K562 (cell line): ENCODE results near the gene RNF180. TPM values are rescaled to one million over a fixed set of nuclear protein-coding genes. Genes with fewer than 3 reads are reported as not detected.

Experiments used
- ATAC-seq: fragments of 200-7000 bp; cut with Tn5 transposase; 3 replicates; pipeline ENCODE4 v1.9.1; 2020; ENCODE audit warnings: moderate library complexity
- BruUV-seq: library from RNA; stranded (reverse); fragments of 400-500 nt; replicated peaks from 2 replicates; lab custom pipeline; 2021; lab: Mats Ljungman, UMichigan
- CTCF ChIA-PET: fragments of 300-600 bp; formaldehyde crosslinking; extraction: SDS; loops from one replicate; lab custom pipeline; 2021; ENCODE audit warnings: low intra/inter-chr PET ratio; lab: Yijun Ruan, JAX
- POLR2A ChIA-PET: fragments of 300-600, 350-650 bp; sonication (Branson Sonifier 250); formaldehyde crosslinking; extraction: SDS; loops from one replicate; lab custom pipeline; 2021; ENCODE audit warnings: antibody characterized with exemption, inconsistent platforms; lab: Yijun Ruan, JAX
- DNase-seq, 4 experiments: peaks; one replicate each; pipeline versions ENCODE4 v3.0.0 to v3.0.0-alpha.2; 2011 to 2018; ENCODE audit warnings: low spot score in 3 of 4, mixed read lengths in 3 of 4; ENCODE audit errors: extremely low read depth in 1 of 4
- FAIRE-seq: peaks from 2 replicates; lab custom pipeline; 2011; peaks lifted over from hg19 to GRCh38; lab: Jason Lieb, UNC
- H2AFZ ChIP-seq: 2 replicates; pipeline ENCODE4 v1.6.0; 2011; ENCODE audit warnings: low read depth, low read length, control low read depth, inconsistent platforms
- H3K27ac ChIP-seq: fragments of 200-600 bp; 3 replicates; pipeline ENCODE4 v1.8.0; 2011; ENCODE audit warnings: low read depth, mild to moderate bottlenecking, control low read depth, inconsistent platforms, low read length, moderate library complexity, mixed read lengths; ENCODE audit errors: extremely low read depth
- H3K27me3 ChIP-seq, 2 experiments: fragments of 300-600 bp in 1 of 2; 2 replicates in 1 of 2; 3 replicates in 1 of 2; pipeline versions ENCODE4 v1.6.0 to v1.8.0; 2011; ENCODE audit warnings: inconsistent platforms in 2 of 2, low read length in 2 of 2, mild to moderate bottlenecking in 1 of 2, mixed read lengths in 1 of 2, moderate library complexity in 1 of 2; ENCODE audit not compliant: control insufficient read depth in 2 of 2, insufficient read depth in 2 of 2
- H3K36me3 ChIP-seq: fragments of 300-600 bp; 3 replicates; pipeline ENCODE4 v1.8.0; 2011; ENCODE audit warnings: mild to moderate bottlenecking, low read length, inconsistent platforms; ENCODE audit not compliant: control insufficient read depth, insufficient read depth
- H3K4me1 ChIP-seq, 2 experiments: fragments of 200-600 bp in 1 of 2; replicated peaks in 1 of 2; 2 replicates in 1 of 2; 3 replicates in 1 of 2; pipeline versions ENCODE4 v1.5.1 to v1.8.0; 2011; ENCODE audit warnings: inconsistent platforms in 2 of 2, low read length in 2 of 2, mild to moderate bottlenecking in 1 of 2, mixed read lengths in 1 of 2, moderate library complexity in 1 of 2; ENCODE audit not compliant: control insufficient read depth in 2 of 2, insufficient read depth in 2 of 2
- H3K4me2 ChIP-seq: 2 replicates; pipeline ENCODE4 v1.6.1; 2011; ENCODE audit warnings: low read length, control low read depth, inconsistent platforms, mixed read lengths; ENCODE audit not compliant: insufficient read depth
- H3K4me3 ChIP-seq: fragments of 200-600 bp; sonication (generic), shearing (Covaris generic); 2 replicates; pipeline ENCODE4 v1.5.1; 2016; ENCODE audit warnings: control low read depth, inconsistent platforms
- H3K79me2 ChIP-seq: fragments of 200-600 bp; 3 replicates; pipeline ENCODE4 v1.8.0; 2011; ENCODE audit warnings: low read length, inconsistent platforms; ENCODE audit not compliant: control insufficient read depth, insufficient read depth
- H3K9ac ChIP-seq, 2 experiments: 2 replicates each; pipeline versions ENCODE4 v1.6.0 to v1.6.1; 2011; ENCODE audit warnings: low read depth in 2 of 2, low read length in 2 of 2, control low read depth in 1 of 2, inconsistent platforms in 1 of 2, mild to moderate bottlenecking in 1 of 2, mixed read lengths in 1 of 2; ENCODE audit not compliant: insufficient read depth in 1 of 2
- H3K9me1 ChIP-seq: one replicate; pipeline ENCODE4 v1.6.0; 2011; ENCODE audit warnings: inconsistent platforms, mild to moderate bottlenecking, low read length, moderate library complexity; ENCODE audit not compliant: control insufficient read depth, insufficient read depth
- H3K9me3 ChIP-seq: replicated peaks from 2 replicates; pipeline ENCODE4 v1.5.1; 2011; ENCODE audit warnings: low read depth, low read length, inconsistent platforms; ENCODE audit not compliant: control insufficient read depth, insufficient read depth
- H4K20me1 ChIP-seq: replicated peaks from 2 replicates; pipeline ENCODE4 v1.6.1; 2011; ENCODE audit warnings: low read length, inconsistent platforms, mixed read lengths; ENCODE audit not compliant: control insufficient read depth, insufficient read depth
- KHSRP ChIP-seq: fragments of 450-650 bp; IDR thresholded peaks from 2 replicates; pipeline ENCODE4 v1.6.1; 2017
- ZBTB12 ChIP-seq: fragments of 250-450 bp; sonication (Bioruptor Pico); IDR thresholded peaks from 2 replicates; pipeline ENCODE4 v1.4.0; 2020
- ZFP1 ChIP-seq: fragments of 450-650 bp; formaldehyde crosslinking; IDR thresholded peaks from 2 replicates; pipeline ENCODE4 v1.4.0; 2020; ENCODE audit warnings: mild to moderate bottlenecking, mixed read lengths
- ZFP36 ChIP-seq: fragments of 150-350 bp; IDR thresholded peaks from 2 replicates; pipeline ENCODE4 v1.6.1; 2018; ENCODE audit warnings: low read length, low read depth; ENCODE audit not compliant: partially characterized antibody
- ZNF197 ChIP-seq: fragments of 200-800 bp; sonication (Bioruptor generic); IDR thresholded peaks from 2 replicates; pipeline ENCODE4 v1.6.1; 2016; ENCODE audit warnings: low read depth, missing genetic modification characterization, missing compliant biosample characterization
- ZNF384 ChIP-seq: IDR thresholded peaks from 2 replicates; pipeline ENCODE4 v1.6.1; 2012; ENCODE audit warnings: low read depth, low read length, improper control_type of control experiment
- WGBS: fragments of 100-300 bp; shearing (Covaris generic); methylation state at CpG from one replicate; pipeline ENCODE4 v1.1.6; 2016; ENCODE audit warnings: low coverage, mixed read lengths; ENCODE audit not compliant: insufficient coverage; ENCODE audit errors: missing lambda C conversion rate; 5-methylcytosine and 5-hydroxymethylcytosine counted together
- in situ Hi-C: fragments of 300-500 bp; cut with MboI; formaldehyde crosslinking; loops from 4 replicates; pipeline ENCODE4 v1.15.0; 2018; ENCODE audit warnings: inconsistent platforms, mixed read lengths
- intact Hi-C: fragments of 100-400 bp; cut with micrococcal nuclease; formaldehyde crosslinking; loops from 2 replicates; pipeline ENCODE4 v1.14.2; 2022
- polyA plus RNA-seq, 8 experiments: library from polyadenylated mRNA; depleted of rRNA in 4 of 8; stranded (reverse) in 5 of 8; unstranded in 3 of 8; fragments of >200 nt; fragmentation: Nextera tagmentation in 2 of 8; fragmentation: Illumina TruSeq in 1 of 8; extraction: Ambion mirVana in 2 of 8; extraction: Trizol in 1 of 8; gene quantifications; 2 replicates each; pipeline versions ENCODE4 v1.2.1 to v1.2.3, GENCODE V29; 2011 to 2014; ENCODE audit warnings: inconsistent platforms in 1 of 8, missing spikeins in 1 of 8
- total RNA-seq, 7 experiments: library from RNA; depleted of rRNA in 6 of 7; stranded (reverse); fragments of >200 nt in 6 of 7; fragmentation: Illumina TruSeq in 2 of 7; extraction: Trizol in 2 of 7; gene quantifications; 2 replicates each; pipeline versions ENCODE4 v1.2.1 to v1.2.3, GENCODE V29; 2011 to 2021; ENCODE audit warnings: low replicate concordance in 1 of 7

RNF180 gene
- total and polyA plus RNA-seq, 9 of the 15 experiments (the other 6 are each of a cell fraction or from before 2014, with no cell fraction given) = 0.05 TPM; not detected in 8

- no peaks in the 10 kb centered on the region for H3K27me3 ChIP-seq
- no peak overlapping the region for H3K27ac ChIP-seq
- ATAC-seq (no peak), DNase-seq (no peak), FAIRE-seq (no peak)
- H3K4me1 ChIP-seq = no peaks in the 10 kb centered on the region
- intact Hi-C loops = no loop called here
- H2AFZ ChIP-seq = no peak overlapping the region
- TF ChIP-seq KHSRP = no peak
- TF ChIP-seq ZNF384 = no peak
- TF ChIP-seq ZBTB12 (CRISPR knock-in tag) = no peak
- no peak for TF ChIP-seq ZFP1 (CRISPR knock-in tag)
- no peak for TF ChIP-seq ZNF197
- no peak for TF ChIP-seq ZFP36
- H3K9me3 ChIP-seq = no peaks in the 10 kb centered on the region
- H3K79me2 ChIP-seq = no peaks in the 10 kb centered on the region
- H4K20me1 ChIP-seq = no peaks in the 10 kb centered on the region
- WGBS = 3% methylated on average over 8 of the region's 8 CpGs
- ChIA-PET POLR2A (no interaction called here), CTCF (no interaction called here)
- H3K36me3 ChIP-seq = no peaks in the 10 kb centered on the region
- no peak overlapping the region for H3K9ac ChIP-seq
- H3K4me3 ChIP-seq = no peak overlapping the region
- no TSS peak for BruUV-seq
- no peaks in the 10 kb centered on the region for H3K9me1 ChIP-seq
- H3K4me2 ChIP-seq = no peak overlapping the region
- in situ Hi-C loops = no loop called here
Observed at GRCh38 chr5:64180661-64181343, 15.2 kb downstream of the RNF180 start.
